ENCODE data around the gene SPEM3. TPM values are rescaled to one million over a fixed set of nuclear protein-coding genes. Genes with fewer than 3 reads are reported as not detected.

The SPEM3 gene
- total and polyA plus RNA-seq, 2 of the 13 experiments (the other 11 are each of a cell fraction or from before 2014, with no cell fraction given), result not detected

DNA sequence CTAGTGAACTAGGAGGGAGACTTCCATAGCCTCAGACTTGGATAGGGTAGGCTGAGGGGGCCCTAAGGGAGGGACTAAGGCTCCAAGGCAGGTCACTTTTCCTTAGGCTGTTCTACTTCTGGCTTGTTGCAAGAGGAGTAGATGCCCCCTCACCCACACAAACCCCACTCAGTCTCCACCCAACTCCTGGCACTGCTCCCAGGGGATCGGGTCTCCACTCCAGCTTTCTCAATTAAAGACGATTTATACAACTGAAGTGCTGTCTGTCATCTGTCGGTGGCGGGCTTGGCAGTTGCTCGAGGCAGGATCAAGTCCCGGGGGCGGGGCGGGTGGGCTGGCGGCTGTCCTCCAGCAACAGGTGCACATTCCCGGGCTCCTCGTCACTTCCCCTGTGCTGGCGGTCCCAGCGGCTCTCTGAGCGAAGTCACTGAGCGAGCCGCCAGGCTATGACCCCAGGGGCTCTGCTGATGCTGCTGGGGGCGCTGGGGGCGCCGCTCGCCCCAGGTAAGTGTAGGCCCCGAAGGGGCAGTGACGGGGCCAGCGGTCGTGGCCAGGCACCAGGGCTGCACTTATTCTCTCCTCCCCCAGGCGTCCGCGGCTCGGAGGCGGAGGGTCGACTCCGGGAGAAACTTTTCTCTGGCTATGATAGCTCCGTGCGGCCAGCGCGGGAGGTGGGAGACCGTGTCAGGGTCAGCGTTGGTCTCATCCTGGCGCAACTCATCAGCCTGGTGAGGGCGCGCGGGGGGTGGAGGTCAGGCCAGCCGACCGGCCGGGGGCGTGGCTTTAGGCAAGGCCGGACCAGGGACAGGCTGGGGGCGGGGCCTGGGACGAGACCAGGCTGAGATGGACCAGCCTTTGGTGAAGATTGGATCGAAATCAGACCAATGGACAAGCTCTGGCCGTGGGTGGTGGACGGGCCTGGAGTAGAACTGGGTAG, 16.3 kb downstream of the SPEM3 start, which contains the start of gene CHRNB1 (continued):
- TF ChIP-seq, protein P1, sequence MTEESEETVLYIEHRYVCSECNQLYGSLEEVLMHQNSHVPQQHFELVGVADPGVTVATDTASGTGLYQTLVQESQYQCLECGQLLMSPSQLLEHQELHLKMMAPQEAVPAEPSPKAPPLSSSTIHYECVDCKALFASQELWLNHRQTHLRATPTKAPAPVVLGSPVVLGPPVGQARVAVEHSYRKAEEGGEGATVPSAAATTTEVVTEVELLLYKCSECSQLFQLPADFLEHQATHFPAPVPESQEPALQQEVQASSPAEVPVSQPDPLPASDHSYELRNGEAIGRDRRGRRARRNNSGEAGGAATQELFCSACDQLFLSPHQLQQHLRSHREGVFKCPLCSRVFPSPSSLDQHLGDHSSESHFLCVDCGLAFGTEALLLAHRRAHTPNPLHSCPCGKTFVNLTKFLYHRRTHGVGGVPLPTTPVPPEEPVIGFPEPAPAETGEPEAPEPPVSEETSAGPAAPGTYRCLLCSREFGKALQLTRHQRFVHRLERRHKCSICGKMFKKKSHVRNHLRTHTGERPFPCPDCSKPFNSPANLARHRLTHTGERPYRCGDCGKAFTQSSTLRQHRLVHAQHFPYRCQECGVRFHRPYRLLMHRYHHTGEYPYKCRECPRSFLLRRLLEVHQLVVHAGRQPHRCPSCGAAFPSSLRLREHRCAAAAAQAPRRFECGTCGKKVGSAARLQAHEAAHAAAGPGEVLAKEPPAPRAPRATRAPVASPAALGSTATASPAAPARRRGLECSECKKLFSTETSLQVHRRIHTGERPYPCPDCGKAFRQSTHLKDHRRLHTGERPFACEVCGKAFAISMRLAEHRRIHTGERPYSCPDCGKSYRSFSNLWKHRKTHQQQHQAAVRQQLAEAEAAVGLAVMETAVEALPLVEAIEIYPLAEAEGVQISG (CRISPR knock-in tag; IDR thresholded peaks at IDR 0.05), result no peak
- TF ChIP-seq, protein P2, sequence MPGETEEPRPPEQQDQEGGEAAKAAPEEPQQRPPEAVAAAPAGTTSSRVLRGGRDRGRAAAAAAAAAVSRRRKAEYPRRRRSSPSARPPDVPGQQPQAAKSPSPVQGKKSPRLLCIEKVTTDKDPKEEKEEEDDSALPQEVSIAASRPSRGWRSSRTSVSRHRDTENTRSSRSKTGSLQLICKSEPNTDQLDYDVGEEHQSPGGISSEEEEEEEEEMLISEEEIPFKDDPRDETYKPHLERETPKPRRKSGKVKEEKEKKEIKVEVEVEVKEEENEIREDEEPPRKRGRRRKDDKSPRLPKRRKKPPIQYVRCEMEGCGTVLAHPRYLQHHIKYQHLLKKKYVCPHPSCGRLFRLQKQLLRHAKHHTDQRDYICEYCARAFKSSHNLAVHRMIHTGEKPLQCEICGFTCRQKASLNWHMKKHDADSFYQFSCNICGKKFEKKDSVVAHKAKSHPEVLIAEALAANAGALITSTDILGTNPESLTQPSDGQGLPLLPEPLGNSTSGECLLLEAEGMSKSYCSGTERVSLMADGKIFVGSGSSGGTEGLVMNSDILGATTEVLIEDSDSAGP (CRISPR knock-in tag; IDR thresholded peaks at IDR 0.05; ENCODE audit: borderline replicate concordance), result peak; percentile 85; the same call in 1 of the 2 replicates
- TF ChIP-seq, protein P3, sequence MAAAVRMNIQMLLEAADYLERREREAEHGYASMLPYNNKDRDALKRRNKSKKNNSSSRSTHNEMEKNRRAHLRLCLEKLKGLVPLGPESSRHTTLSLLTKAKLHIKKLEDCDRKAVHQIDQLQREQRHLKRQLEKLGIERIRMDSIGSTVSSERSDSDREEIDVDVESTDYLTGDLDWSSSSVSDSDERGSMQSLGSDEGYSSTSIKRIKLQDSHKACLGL (CRISPR knock-in tag; IDR thresholded peaks at IDR 0.05), result no peak; the same call in 1 of the 2 replicates
- TF ChIP-seq ELF3 (CRISPR knock-in tag; IDR thresholded peaks at IDR 0.05), result no peak
- TF ChIP-seq ZNF326 (CRISPR knock-in tag; IDR thresholded peaks at IDR 0.05; ENCODE audit: borderline replicate concordance), result no peak
- TF ChIP-seq BORCS8-MEF2B (CRISPR knock-in tag; IDR thresholded peaks at IDR 0.05), result no peak
- no peak for TF ChIP-seq ZNF839 (CRISPR knock-in tag; IDR thresholded peaks at IDR 0.05; ENCODE audit: borderline replicate concordance)
- TF ChIP-seq HNRNPK (IDR thresholded peaks at IDR 0.05; ENCODE audit: low read depth, low read length, poor library complexity, severe bottlenecking), result peak; percentile 16
- TF ChIP-seq KLF16 (CRISPR knock-in tag; IDR thresholded peaks at IDR 0.05), result peak in 1 of 2 experiments; percentile 27; a peak in 1 of 4 replicates
- TF ChIP-seq ZNF773 (CRISPR knock-in tag; IDR thresholded peaks at IDR 0.05; ENCODE audit: borderline replicate concordance), result no peak
- no peak for TF ChIP-seq ZNF790 (CRISPR knock-in tag; IDR thresholded peaks at IDR 0.05; ENCODE audit: borderline replicate concordance)
- no peak for TF ChIP-seq MED8 (CRISPR knock-in tag; IDR thresholded peaks at IDR 0.05; ENCODE audit: insufficient replicate concordance)
- TF ChIP-seq SP4 (CRISPR knock-in tag; IDR thresholded peaks at IDR 0.05), result peak; percentile 84
- TF ChIP-seq SIX4 (CRISPR knock-in tag; IDR thresholded peaks at IDR 0.05), result no peak
- no peak for TF ChIP-seq HNRNPH1 (optimal IDR thresholded peaks at IDR 0.05; ENCODE audit: low read depth, low read length)
- TF ChIP-seq, protein P4, sequence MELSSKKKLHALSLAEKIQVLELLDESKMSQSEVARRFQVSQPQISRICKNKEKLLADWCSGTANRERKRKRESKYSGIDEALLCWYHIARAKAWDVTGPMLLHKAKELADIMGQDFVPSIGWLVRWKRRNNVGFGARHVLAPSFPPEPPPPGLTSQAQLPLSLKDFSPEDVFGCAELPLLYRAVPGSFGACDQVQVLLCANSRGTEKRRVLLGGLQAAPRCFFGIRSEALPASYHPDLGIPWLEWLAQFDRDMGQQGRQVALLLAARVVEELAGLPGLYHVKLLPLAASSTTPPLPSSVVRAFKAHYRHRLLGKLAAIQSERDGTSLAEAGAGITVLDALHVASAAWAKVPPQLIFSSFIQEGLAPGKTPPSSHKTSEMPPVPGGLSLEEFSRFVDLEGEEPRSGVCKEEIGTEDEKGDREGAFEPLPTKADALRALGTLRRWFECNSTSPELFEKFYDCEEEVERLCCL (CRISPR knock-in tag; IDR thresholded peaks at IDR 0.05; ENCODE audit: borderline replicate concordance), result no peak
- no peak for TF ChIP-seq IKZF4 (CRISPR knock-in tag; IDR thresholded peaks at IDR 0.05; ENCODE audit: borderline replicate concordance, low read depth, not compliant biosample characterization)
- TF ChIP-seq ZNF282 (IDR thresholded peaks at IDR 0.05; ENCODE audit: partially characterized antibody), result no peak

All from HepG2 (cell line).